PC-3 (cell line): ENCODE data around the gene SPACA5. TPM values are rescaled to one million over a fixed set of nuclear protein-coding genes. Genes with fewer than 3 reads are reported as not detected.
"Not testable (repeated sequence)": the region's sequence is repeated elsewhere in the genome, so short reads cannot be mapped to it uniquely, and the experiment has no call there.

ENCODE experiments used
- ATAC-seq: fragments of 200-7000 bp; cut with Tn5 transposase; 2 replicates; pipeline ENCODE4 v1.9.1; 2020; ENCODE audit warnings: mild to moderate bottlenecking, moderate library complexity
- BruUV-seq: library from RNA; stranded (reverse); fragments of 400-500 nt; replicated peaks from 2 replicates; lab custom pipeline; 2021; lab: Mats Ljungman, UMichigan
- CTCF ChIA-PET: fragments of 300-600 bp; sonication (Branson Sonifier 250); formaldehyde crosslinking; loops from one replicate; lab custom pipeline; 2022; ENCODE audit warnings: antibody characterized with exemption; lab: Charles Lee
- POLR2A ChIA-PET: fragments of 300-600 bp; sonication (Branson Sonifier 250); formaldehyde crosslinking; loops from one replicate; lab custom pipeline; 2022; ENCODE audit warnings: antibody characterized with exemption; ENCODE audit not compliant: unreplicated experiment; lab: Charles Lee
- DNase-seq: peaks from one replicate; pipeline ENCODE4 v3.0.0-alpha.2; 2015
- H2AFZ ChIP-seq: fragments of 300-600 bp; sonication (generic); 2 replicates; pipeline ENCODE4 v1.6.0; 2016; ENCODE audit warnings: antibody characterized with exemption, low read length
- H3F3A ChIP-seq: fragments of 300-600 bp; sonication (generic); one replicate; pipeline ENCODE4 v1.6.0; 2017; ENCODE audit warnings: antibody characterized with exemption, low read length, control low read depth, mild to moderate bottlenecking; ENCODE audit not compliant: unreplicated experiment
- H3K27ac ChIP-seq: fragments of 300-600 bp; sonication (generic); 2 replicates; pipeline ENCODE4 v1.5.1; 2016; ENCODE audit warnings: mild to moderate bottlenecking, low read length
- H3K27me3 ChIP-seq: fragments of 300-600 bp; sonication (generic); 2 replicates; pipeline ENCODE4 v1.6.1; 2016; ENCODE audit warnings: low read length, mixed read lengths
- H3K36me3 ChIP-seq: fragments of 300-600 bp; sonication (generic); 2 replicates; pipeline ENCODE4 v1.6.1; 2016; ENCODE audit warnings: low read depth, mixed run types, low read length, mixed read lengths
- H3K4me1 ChIP-seq: fragments of 300-600 bp; sonication (generic); 2 replicates; pipeline ENCODE4 v1.5.1; 2016; ENCODE audit warnings: low read length; ENCODE audit not compliant: insufficient read depth
- H3K4me2 ChIP-seq: fragments of 300-600 bp; sonication (generic); 2 replicates; pipeline ENCODE4 v1.6.0; 2016; ENCODE audit warnings: low read length
- H3K4me3 ChIP-seq: fragments of 300-600 bp; sonication (generic); 2 replicates; pipeline ENCODE4 v1.5.1; 2016; ENCODE audit warnings: mild to moderate bottlenecking, low read length, mixed read lengths
- H3K79me2 ChIP-seq: fragments of 300-600 bp; sonication (generic); 2 replicates; pipeline ENCODE4 v1.6.1; 2017; ENCODE audit warnings: low read length, mixed read lengths
- H3K9ac ChIP-seq: fragments of 300-600 bp; sonication (generic); 2 replicates; pipeline ENCODE4 v1.6.0; 2016; ENCODE audit warnings: mild to moderate bottlenecking, low read length
- H3K9me2 ChIP-seq: fragments of 300-600 bp; sonication (generic); replicated peaks from 2 replicates; pipeline ENCODE4 v1.6.1; 2016; ENCODE audit warnings: mixed run types, low read length, mixed read lengths
- H3K9me3 ChIP-seq: fragments of 300-600 bp; sonication (generic); 2 replicates; pipeline ENCODE4 v1.6.1; 2016; ENCODE audit warnings: low read length, mixed read lengths
- H4K20me1 ChIP-seq: fragments of 300-600 bp; sonication (generic); 2 replicates; pipeline ENCODE4 v1.6.1; 2016; ENCODE audit warnings: low read length, mixed read lengths
- CTCF ChIP-seq: fragments of 300-600 bp; sonication (generic); conservative IDR thresholded peaks from 2 replicates; pipeline ENCODE4 v1.5.1; 2017; ENCODE audit warnings: antibody characterized with exemption, low read depth, mild to moderate bottlenecking, low read length
- EZH2 ChIP-seq: fragments of 300-600 bp; sonication (generic); IDR thresholded peaks from one replicate; pipeline ENCODE4 v1.6.1; 2017; ENCODE audit warnings: antibody characterized with exemption, mild to moderate bottlenecking, low read length; ENCODE audit not compliant: unreplicated experiment
- EZH2phosphoT487 ChIP-seq: fragments of 300-600 bp; sonication (generic); IDR thresholded peaks from 2 replicates; pipeline ENCODE4 v1.6.1; 2018; ENCODE audit warnings: mild to moderate bottlenecking, antibody characterized with exemption, low read length, borderline replicate concordance
- intact Hi-C: fragments of 100-400 bp; cut with micrococcal nuclease; formaldehyde crosslinking; loops from 2 replicates; pipeline ENCODE4 v1.9.0; 2023
- total RNA-seq: library from RNA; depleted of rRNA; stranded (reverse); fragments of >200 nt; gene quantifications from 2 replicates; pipeline ENCODE4 v1.2.3, GENCODE V29; 2014

SPACA5 gene
- total RNA-seq, 1 experiment from 2014 or later, result not detected

GRCh38 chrX:47960406-47960805 is 46.4 kb upstream of the SPACA5 start:
- no peak overlapping the region for H3K4me3 ChIP-seq

GRCh38 chrX:47961830-47962229 is 45.0 kb upstream of the SPACA5 start:
- H3F3A ChIP-seq, DNase-seq, H3K27me3 ChIP-seq, H2AFZ ChIP-seq, H3K4me3 ChIP-seq, BruUV-seq, CTCF ChIA-PET, H3K4me2 ChIP-seq, H3K27ac ChIP-seq, H3K9me2 ChIP-seq, H3K4me1 ChIP-seq, H3K9me3 ChIP-seq, H4K20me1 ChIP-seq, H3K79me2 ChIP-seq, intact Hi-C loops, POLR2A ChIA-PET, H3K9ac ChIP-seq, ATAC-seq, H3K36me3 ChIP-seq: not testable (repeated sequence)

More at GRCh38 chrX:47960406-47960805, 46.4 kb upstream of the SPACA5 start:
- H3K27ac ChIP-seq, result no peak overlapping the region
- no TSS peak for BruUV-seq
- no peaks in the 10 kb centered on the region for H3K4me1 ChIP-seq
- POLR2A ChIA-PET, result no interaction called here
- no peak overlapping the region for H2AFZ ChIP-seq
- DNase-seq, result no peak
- TF ChIP-seq CTCF, result no peak
- no peak for TF ChIP-seq EZH2phosphoT487
- no peak for TF ChIP-seq EZH2
- H3K4me2 ChIP-seq, result no peak overlapping the region
- H3K27me3 ChIP-seq, result no peaks in the 10 kb centered on the region
- H4K20me1 ChIP-seq, result no peaks in the 10 kb centered on the region
- no peaks in the 10 kb centered on the region for H3K79me2 ChIP-seq
- H3K9ac ChIP-seq, result no peak overlapping the region
- H3K36me3 ChIP-seq, result no peaks in the 10 kb centered on the region
- no peaks in the 10 kb centered on the region for H3K9me2 ChIP-seq
- intact Hi-C loops, result no loop called here
- ATAC-seq, result no peak
- H3F3A ChIP-seq, result no peaks in the 10 kb centered on the region
- no peaks in the 10 kb centered on the region for H3K9me3 ChIP-seq
- CTCF ChIA-PET, result no interaction called here

- H3K79me2 ChIP-seq, H3K36me3 ChIP-seq, intact Hi-C loops, DNase-seq, H3K4me3 ChIP-seq, H3F3A ChIP-seq, H3K27me3 ChIP-seq, H3K9me2 ChIP-seq, ATAC-seq, H4K20me1 ChIP-seq, H3K4me1 ChIP-seq, H2AFZ ChIP-seq, H3K9me3 ChIP-seq, H3K4me2 ChIP-seq, POLR2A ChIA-PET, CTCF ChIA-PET, H3K9ac ChIP-seq, BruUV-seq, H3K27ac ChIP-seq: not testable (repeated sequence)
These were observed 41.3 kb upstream of the SPACA5 start for GRCh38 chrX:47965526-47965925.

- BruUV-seq, result no TSS peak
- H3K9me2 ChIP-seq, result no peaks in the 10 kb centered on the region
- no peak overlapping the region for H3K9ac ChIP-seq
- no peaks in the 10 kb centered on the region for H3K79me2 ChIP-seq
- DNase-seq, result no peak
- no peak for ATAC-seq
- H3F3A ChIP-seq, result no peaks in the 10 kb centered on the region
- no peak overlapping the region for H3K27ac ChIP-seq
- H4K20me1 ChIP-seq, result no peaks in the 10 kb centered on the region
- no peak overlapping the region for H3K4me2 ChIP-seq
- H3K4me3 ChIP-seq, result no peak overlapping the region
- no peak overlapping the region for H2AFZ ChIP-seq
- intact Hi-C loops, result no loop called here
- H3K4me1 ChIP-seq, result no peaks in the 10 kb centered on the region
- no peak for TF ChIP-seq EZH2phosphoT487
- TF ChIP-seq CTCF, result no peak
- no peak for TF ChIP-seq EZH2
- ChIA-PET CTCF (no interaction called here), POLR2A (no interaction called here)
- peaks cover 24% of the 10 kb centered on the region for H3K9me3 ChIP-seq
- H3K27me3 ChIP-seq, result no peaks in the 10 kb centered on the region
- peaks cover 34% of the 10 kb centered on the region for H3K36me3 ChIP-seq
These were observed 33.6 kb upstream of the SPACA5 start for GRCh38 chrX:47973235-47973634.
